Stimulated activated CD4-positive, alpha-beta T cell treated with anti-CD3 and anti-CD28 coated beads, TNF-alpha, amount 100 ng/mL, for 24 hours (primary cell): ENCODE results near the gene EXOC4.
"Not testable (repeated sequence)": the region's sequence is repeated elsewhere in the genome, so short reads cannot be mapped to it uniquely, and the experiment has no call there.

Experiments
- DNase-seq, 3 experiments: peaks; one replicate each; pipeline ENCODE4 v3.0.0-alpha.2; 2020; ENCODE audit warnings: low read depth in 3 of 3

The EXOC4 gene

DNA sequence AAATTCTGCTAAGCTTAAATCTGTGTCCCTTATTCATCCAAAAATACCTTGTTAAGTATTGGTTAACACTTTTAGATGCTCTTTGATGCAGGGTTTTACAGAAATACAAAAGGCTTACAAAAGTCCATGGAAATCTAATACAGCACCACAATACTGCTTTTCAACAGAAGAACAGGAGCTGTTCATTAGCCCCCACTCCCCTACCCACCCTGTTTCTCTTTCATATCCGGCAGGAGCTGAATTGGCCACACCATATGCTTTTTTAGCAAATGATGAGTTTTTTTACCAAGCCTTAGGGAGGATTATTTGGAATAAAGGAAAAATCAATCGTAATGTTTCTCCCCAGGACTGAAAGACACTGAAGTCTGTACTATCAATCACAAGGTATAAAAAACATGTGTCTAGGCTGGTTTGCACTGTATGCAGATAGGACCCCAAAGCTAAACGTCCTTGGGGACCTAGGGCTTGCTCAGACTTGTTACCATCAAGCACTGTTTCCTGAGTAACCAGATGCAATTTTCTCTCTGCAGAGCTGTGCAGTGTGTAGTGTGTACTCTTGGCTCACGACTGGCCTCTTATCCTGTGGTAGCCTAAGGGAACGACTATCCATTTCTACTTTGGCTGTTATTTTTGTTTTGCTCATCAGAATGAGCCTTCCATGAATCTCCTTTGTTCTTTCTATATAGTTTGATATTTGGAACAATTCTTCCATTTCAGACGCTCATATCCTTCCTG is 731.0 kb downstream of the EXOC4 start:
- no peak for DNase-seq

DNA sequence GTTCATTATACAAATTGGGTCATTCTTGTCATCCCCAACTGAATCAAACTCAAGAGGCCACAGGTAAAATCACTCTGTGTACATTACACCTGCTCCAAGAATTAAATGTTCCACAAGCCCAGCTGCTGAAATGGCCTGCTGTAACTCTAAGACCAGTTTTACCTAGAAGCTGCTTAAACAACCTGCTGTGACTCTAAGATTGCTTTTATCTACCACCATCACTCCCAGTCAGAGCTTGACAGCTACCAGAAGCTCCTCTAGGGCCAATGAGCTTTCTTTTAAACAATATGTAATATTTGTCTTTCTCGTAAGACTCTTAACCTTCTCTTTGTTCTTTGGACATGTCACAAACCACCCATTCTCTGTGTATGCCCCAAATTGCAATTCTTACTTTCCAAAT is 732.4 kb downstream of the EXOC4 start:
- no peak for DNase-seq

DNA sequence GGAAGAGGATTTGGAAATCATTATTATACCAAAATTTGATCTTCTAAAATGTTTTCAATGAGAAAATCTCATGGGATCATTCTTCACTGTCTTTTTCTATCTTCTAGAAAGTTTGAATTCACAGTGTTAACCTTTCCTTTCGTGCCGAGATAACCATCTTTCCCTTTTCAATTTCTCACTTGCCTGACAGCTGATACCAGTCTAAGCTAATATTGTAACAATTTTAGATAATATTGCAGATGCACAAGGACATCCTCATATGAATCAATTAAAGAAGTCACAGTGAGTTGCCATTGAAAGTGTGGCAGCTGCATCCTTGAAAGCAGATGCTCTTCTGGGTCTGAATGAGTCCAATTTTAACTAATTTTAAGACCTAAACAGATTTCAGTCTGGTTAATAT is 734.7 kb downstream of the EXOC4 start:
- DNase-seq: no peak

DNA sequence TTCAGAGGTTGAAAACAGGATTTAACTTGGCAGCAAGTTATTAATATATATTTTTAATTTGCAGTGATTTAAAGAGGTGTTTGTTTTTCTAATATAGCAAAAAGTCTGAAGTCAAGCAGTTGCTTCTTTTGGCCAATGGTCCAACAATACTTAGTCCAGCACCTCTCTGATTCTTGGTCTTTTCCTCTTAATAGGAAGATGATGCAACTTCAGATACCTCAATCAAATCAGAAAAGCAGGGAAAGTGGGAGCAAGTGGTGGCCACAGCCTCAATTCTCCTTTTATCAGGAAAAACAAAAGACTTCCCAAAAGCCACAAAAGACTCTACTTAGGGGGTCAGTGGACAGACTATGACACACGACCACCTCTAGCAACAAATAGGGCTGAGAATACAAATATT is 740.7 kb downstream of the EXOC4 start:
- DNase-seq: no peak

DNA sequence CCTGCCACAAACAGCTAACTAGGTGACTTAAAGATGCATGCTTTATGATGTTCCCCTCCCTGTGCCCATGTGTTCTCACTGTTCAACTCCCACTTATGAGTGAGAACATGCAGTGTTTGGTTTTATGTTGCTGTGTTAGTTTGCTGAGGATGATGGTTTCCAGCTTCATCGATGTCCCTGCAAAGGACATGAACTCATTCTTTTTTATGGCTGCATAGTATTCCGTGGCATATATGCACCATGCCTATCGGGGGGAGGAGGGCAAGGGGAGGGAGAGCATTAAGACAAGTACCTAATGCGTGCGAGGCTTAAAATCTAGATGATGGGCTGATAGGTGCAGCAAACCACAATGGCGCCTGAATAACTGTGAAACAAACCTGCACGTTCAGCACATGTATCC is 741.2 kb downstream of the EXOC4 start:
- not testable (repeated sequence) for DNase-seq

DNA sequence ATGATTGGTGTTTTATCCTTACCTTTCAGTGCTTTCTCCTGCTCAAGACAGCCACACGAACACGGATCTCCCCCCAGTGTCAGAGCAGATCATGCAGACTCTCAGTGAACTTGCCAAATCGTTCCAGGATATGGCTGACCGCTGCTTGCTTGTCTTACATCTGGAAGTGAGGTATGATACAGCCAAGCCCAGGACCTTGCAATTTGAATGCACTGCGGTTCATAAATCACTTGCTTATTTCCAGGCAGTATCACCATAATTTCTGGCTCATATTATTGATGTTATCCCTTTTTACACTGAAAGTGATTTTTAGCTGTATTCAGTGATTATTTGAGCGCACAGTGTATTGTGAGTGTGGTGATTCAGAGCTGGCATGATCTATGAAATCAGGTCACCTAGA is 744.6 kb downstream of the EXOC4 start:
- DNase-seq: no peak

DNA sequence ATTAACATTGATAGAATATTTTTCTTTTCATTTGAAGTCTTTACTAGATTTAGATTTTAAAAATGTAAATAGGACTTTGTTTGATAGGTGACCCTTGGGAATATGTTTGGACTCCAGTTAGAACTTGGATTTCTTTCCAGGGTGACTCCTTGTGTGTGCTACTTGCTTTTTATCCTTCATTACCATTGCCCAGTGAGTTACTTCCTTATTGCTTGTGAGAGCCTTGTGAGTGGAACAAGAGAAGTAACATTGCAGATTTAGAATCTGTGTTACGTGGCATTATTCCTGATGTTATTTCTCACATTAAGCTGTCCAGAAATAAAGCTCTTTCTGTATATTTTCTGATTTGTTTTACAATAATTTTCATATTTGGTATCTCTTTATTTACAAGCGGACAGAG is 746.3 kb downstream of the EXOC4 start:
- no peak for DNase-seq

DNA sequence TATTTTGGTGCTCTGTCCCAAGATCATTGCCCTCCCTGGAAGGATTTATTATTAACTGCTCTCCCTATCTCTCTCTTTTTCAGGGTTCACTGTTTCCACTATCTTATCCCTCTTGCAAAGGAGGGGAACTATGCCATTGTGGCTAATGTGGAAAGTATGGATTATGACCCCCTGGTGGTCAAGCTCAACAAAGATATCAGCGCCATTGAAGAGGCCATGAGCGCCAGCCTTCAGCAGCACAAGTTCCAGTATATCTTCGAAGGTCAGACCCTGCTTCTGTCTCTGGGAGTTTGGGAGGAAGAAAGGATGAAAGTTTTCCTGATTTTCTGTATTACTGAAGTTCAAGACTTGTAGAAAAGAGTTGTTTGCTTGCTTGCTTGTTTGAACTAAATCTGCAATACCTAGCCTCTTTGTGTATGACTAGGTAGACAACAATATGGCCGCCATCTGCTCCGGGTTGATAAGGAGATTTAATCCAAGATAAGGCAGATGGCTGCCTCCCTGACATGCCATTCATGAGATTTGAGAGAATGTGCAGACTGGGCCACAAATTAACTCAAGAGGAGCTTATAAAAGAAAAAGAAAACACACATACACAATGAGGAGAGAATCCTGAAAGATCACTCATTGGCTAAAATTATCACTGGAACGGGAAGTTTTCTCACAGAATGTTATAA is 752.1 kb downstream of the EXOC4 start:
- no peak for DNase-seq

DNA sequence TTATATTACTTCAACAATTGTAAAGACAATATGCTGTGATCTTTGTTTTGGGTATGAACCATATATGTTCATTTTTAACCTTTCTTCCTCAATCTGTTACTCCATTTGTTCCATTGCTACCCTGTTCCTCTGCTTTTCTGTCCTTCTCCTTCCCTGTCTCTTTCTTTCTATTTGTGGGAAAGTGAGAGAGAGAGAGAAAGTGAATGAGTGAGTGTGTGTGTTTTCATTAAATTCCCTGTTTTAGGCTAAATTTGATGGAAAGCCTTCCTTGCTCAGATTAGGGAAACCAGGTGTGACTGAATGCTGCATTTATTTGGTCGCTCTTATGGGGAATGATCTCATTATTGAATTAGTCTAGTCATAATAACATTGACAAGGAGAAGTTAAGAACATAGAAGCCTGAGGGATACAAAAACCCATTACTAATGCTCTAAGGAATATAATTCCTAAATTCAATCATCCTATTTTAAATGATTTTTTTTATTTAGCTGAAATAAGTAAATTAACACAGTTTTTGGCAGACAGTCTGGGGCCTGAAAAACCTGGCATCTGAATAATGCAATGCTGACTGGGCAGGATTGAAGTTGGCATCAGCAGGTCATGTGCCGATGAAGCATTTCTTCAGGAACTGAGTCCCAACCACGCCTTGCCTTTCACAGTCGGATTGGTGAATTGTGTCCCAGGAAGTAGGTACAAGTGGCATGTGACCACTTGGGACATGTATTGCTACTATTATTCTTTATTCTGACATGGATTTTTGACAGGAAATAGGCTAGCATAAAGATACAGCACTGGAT is 756.6 kb downstream of the EXOC4 start:
- no peak for DNase-seq

DNA sequence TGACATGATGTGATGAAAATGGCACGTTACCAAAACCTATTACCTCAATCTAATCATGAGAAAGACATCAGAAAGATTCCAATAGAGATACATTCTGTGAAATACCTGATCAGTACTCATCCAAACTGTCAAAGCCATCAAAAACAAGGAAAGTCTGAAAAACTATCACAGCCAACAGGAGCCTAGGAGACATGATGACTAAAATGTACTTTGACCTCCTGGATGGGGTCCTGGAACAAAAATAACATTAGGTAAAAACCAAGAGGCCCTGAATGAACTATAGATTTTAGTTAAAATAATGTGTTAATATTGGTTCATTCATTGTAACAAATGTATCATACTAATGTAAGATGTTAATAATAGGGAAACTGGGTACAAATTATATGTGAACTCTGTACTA is 760.4 kb downstream of the EXOC4 start:
- no peak for DNase-seq

DNA sequence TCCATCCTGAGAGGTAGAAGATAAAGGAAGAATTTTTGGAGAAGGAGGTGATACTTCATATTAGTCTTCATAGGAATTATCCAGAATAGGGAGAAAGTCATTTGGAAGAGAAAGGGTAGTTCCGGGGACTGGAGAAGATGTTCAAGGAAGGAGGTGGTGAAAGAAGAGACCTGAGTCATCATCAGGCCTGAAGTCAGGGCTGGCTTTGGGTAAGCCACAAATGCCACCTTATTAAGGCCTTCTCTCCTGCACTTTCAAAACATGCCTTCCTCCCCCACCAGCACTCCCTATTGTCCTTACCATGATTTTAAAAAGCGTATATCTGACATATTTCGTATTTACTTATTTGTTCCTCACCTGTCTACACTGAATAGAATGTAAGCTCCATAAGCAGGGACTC is 762.1 kb downstream of the EXOC4 start:
- DNase-seq: no peak

DNA sequence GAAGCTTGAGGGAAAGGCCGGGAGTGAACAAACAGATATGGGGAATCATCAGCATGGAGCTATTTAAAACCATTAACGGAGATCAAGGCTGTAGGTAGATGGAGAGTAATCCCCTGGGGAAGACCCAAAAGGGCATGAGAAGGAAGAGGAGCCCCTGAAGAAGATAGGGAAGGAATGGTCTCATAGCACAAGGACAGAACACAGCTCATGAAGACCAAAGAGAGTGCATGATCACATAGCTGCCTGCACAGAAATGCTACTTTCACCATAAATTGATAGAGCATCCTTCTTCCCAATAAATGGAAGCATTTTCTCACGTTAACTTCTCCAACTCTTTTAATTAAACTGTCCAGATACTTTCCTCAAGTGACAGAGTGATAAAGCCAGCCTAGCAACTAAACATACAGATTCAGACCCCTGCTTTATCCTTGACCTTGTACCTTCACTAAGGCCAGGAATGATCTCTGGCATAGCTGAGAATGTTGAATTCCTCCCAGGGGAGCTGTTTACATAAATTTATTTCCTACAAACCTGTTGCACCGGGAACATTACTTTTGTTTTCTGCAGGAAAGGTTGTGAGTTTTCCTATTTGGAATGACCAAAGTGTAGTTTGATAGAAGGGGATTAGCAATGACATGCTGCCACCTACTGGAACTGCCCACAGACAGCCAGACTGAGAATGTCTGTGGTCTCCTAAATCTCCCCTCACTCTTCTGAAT is 763.5 kb downstream of the EXOC4 start:
- DNase-seq: no peak

DNA sequence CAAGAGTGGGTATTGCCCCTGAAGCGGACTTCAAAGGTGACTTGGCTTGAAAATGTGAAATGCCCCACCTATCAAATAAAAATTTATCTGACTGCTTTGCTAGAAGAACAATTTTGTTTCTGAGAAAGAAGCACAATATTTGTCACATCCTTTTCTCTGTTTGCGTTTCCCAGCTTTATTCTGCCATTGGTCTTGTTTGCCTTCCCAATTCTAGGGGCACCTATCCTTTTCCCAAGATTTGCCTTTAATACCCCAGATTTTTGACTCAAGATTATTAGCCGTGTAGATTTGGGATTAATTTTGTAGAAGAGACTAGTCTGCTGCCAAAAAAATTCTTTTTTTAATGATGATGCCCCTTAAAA is 764.0 kb downstream of the EXOC4 start:
- no peak for DNase-seq

DNA sequence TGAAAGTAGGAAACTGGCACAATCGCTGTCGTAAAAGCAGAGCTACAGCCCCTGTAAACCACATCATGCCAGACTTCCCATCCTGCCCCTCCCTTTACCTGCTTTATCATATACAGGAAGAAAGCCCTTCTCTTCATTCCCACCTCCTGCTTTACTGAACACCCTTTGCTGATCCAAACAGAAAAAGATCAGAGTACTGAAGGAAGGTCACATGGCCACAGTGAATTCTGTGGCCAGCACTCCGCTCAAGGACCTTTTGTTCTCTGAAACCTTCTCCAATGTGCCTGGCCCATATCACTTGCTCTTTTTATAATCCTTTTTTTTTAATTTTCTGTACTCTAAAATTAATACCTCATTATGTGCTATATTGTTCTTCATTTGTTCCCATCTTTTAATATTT is 765.4 kb downstream of the EXOC4 start:
- no peak for DNase-seq

DNA sequence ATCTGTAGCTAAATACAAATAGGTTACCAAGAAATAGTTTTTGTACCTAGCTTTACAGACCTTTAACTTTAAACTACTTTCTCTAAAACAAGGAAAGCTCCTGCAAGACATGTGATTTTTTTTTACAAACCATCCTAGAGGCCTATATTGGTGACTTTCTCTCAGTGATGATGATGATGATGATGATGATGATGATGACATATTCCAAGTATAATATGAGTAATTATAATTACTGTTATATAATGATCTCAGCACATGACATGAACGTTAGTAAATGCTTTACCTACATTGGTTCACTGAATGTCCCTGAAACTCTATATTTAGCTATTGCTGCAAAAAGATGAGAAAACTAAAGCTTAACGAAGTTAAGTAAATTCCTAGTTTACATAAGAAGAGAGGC is 766.4 kb downstream of the EXOC4 start:
- no peak for DNase-seq

DNA sequence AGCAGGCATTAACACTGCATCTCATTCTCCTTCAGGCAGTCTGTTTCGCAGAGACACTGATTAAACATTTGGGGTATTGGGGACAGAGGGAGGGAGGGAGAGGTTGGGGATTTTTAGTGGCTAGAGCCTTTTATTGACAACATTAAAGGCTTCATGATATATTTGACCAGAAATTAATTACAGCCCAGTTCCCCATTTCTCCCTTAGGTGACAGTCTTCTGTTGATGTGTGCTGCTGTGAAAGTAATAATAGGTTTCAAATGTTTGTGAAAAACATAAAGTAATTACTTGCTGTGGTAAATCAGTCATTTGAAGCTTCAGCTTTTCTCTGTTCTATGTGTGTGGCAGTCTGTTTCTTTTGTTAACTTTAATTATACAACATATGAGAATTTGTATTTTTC is 769.0 kb downstream of the EXOC4 start:
- no peak for DNase-seq

DNA sequence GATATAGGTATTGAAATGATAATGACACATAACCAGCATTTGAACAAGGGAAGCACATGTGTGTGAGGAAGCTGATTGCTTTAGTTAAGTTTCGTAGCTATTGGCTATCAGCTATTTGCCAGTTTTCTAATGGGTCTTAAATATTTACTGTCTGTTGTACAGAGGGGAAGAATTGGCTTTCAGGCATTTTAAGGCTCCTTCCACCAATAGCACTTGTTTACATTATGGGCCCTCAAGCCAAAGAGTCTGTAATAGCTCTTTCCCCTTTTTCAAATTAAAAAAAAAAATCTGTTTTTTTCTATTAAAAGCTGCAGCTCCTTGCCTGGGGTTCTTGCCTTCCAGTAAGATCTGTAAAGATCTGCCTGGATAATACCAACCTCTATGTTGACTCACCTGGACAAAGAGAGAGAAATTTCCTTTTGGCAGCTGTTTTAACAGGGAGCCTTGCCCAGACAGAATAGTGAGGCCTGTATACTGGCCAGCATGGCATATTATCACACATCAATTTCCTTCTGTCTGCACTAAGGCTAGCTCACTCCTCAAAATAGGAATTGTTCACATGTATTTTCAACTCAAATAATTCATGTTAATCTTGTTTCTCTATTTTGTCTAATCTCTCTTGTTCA is 769.5 kb downstream of the EXOC4 start:
- no peak for DNase-seq

DNA sequence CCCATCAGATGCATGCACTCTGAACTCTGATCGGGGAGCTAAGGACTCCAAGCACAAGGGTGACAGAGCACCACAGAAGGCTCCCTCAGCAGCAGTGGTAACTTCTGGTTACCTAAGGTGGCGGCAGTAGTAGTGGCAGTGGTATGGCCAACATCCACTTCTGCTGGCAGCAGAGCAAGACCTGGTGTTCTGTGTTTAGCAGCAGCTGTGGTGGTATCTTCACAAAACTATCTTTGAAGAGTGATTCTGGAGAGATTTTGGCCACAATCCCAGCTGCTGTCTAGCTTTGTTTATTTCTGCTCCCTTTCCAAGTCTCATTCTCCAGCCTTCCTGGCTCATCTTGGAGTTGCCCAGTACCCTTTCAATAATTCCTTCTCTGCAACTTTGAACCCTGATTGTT is 771.9 kb downstream of the EXOC4 start:
- DNase-seq: no peak

DNA sequence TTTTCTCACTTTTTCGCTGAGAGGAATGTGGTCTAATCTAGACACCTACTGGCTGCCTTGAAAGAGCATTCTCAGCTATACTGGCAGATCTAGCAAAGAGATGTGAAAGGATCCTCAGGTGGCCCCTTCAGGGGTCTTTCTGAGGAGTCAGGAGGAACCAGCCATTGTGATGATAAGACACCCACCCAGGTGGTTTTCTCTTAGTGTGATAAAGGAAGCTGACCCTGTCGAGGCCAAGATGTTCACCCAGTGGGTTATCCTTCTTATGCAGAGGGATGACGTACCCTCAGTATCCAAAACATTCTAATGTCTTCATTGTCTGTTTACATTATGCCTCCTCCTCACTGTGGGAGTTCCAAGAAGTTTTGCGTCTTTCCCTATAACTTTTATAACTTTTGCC is 776.0 kb downstream of the EXOC4 start:
- DNase-seq: no peak

DNA sequence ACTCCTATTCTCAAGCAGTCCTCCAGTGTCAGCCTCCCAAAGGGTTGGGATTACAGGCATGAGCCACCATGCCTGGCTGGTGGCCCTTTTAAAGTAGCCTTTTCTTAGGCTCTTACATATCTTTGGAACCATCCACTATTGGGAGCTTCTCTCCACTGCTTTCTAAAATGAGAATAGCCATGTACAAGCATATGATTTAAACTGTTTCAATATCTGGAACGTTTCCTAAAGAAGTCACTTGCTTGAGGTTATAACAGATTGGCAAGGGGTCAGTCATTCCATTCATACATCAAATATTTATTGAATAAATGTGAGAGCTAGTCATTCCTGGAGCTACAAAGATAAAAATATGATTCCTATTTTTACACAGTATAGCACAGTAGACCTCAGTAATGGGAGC is 776.9 kb downstream of the EXOC4 start:
- DNase-seq: no peak

DNA sequence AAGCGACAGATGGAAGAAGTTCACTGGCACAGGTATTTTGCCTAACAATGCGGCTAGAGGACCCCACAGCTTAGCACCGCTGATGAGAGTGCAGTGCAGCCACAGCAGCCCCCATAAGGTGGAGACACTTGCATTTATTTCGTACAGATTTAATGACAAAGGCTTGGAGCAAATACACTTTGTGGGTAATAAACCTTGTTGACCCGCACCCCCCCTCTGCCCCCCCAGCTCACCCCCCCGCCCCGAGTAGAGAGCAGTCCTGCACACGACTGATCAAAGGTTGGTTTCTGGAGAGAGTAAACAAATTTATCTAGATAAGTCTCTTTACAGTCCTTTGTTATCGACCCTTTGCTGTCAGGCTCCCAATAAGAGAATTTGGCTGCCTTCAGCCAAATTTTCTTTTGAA is 777.6 kb downstream of the EXOC4 start:
- DNase-seq: no peak
